Measurements from ENCODE around the gene RAI2.

DNA sequence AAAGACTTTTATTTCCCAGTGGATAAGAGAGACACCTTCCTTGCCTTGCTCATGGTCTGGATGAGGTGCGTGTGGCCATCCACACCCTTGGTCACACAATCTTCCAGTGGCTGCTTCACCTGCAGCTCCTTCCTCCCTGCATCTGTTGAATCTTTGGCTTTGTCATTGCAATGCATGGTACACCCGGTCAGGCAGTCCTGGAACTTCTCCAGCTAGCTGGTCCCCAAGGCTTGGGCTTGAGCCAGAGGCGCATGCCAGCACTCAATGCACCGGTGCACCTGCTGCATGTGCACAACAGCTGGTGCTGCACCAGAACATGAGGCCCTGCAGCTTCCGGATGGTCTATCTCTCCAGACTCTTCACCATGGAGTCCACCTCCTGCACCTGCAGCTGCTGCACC is 92.1 kb downstream of the RAI2 start:
- TF ChIP-seq, protein P1, sequence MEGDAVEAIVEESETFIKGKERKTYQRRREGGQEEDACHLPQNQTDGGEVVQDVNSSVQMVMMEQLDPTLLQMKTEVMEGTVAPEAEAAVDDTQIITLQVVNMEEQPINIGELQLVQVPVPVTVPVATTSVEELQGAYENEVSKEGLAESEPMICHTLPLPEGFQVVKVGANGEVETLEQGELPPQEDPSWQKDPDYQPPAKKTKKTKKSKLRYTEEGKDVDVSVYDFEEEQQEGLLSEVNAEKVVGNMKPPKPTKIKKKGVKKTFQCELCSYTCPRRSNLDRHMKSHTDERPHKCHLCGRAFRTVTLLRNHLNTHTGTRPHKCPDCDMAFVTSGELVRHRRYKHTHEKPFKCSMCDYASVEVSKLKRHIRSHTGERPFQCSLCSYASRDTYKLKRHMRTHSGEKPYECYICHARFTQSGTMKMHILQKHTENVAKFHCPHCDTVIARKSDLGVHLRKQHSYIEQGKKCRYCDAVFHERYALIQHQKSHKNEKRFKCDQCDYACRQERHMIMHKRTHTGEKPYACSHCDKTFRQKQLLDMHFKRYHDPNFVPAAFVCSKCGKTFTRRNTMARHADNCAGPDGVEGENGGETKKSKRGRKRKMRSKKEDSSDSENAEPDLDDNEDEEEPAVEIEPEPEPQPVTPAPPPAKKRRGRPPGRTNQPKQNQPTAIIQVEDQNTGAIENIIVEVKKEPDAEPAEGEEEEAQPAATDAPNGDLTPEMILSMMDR (tag by site-specific recombination; IDR thresholded peaks at IDR 0.05), result no peak
- no peak for TF ChIP-seq ZFP37 (tag by site-specific recombination; IDR thresholded peaks at IDR 0.05)
- TF ChIP-seq ZNF211 (tag by site-specific recombination; IDR thresholded peaks at IDR 0.05; ENCODE audit: low read depth), result no peak
- no peak for TF ChIP-seq YY1 (tag by site-specific recombination; IDR thresholded peaks at IDR 0.05)
- TF ChIP-seq ZBTB20 (tag by site-specific recombination; IDR thresholded peaks at IDR 0.05), result no peak
- no peak for TF ChIP-seq SP2 (tag by site-specific recombination; IDR thresholded peaks at IDR 0.05)
- TF ChIP-seq KLF16 (tag by site-specific recombination; IDR thresholded peaks at IDR 0.05), result no peak
- TF ChIP-seq, protein P2, sequence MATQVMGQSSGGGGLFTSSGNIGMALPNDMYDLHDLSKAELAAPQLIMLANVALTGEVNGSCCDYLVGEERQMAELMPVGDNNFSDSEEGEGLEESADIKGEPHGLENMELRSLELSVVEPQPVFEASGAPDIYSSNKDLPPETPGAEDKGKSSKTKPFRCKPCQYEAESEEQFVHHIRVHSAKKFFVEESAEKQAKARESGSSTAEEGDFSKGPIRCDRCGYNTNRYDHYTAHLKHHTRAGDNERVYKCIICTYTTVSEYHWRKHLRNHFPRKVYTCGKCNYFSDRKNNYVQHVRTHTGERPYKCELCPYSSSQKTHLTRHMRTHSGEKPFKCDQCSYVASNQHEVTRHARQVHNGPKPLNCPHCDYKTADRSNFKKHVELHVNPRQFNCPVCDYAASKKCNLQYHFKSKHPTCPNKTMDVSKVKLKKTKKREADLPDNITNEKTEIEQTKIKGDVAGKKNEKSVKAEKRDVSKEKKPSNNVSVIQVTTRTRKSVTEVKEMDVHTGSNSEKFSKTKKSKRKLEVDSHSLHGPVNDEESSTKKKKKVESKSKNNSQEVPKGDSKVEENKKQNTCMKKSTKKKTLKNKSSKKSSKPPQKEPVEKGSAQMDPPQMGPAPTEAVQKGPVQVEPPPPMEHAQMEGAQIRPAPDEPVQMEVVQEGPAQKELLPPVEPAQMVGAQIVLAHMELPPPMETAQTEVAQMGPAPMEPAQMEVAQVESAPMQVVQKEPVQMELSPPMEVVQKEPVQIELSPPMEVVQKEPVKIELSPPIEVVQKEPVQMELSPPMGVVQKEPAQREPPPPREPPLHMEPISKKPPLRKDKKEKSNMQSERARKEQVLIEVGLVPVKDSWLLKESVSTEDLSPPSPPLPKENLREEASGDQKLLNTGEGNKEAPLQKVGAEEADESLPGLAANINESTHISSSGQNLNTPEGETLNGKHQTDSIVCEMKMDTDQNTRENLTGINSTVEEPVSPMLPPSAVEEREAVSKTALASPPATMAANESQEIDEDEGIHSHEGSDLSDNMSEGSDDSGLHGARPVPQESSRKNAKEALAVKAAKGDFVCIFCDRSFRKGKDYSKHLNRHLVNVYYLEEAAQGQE (tag by site-specific recombination; IDR thresholded peaks at IDR 0.05), result no peak
- TF ChIP-seq, protein P3, sequence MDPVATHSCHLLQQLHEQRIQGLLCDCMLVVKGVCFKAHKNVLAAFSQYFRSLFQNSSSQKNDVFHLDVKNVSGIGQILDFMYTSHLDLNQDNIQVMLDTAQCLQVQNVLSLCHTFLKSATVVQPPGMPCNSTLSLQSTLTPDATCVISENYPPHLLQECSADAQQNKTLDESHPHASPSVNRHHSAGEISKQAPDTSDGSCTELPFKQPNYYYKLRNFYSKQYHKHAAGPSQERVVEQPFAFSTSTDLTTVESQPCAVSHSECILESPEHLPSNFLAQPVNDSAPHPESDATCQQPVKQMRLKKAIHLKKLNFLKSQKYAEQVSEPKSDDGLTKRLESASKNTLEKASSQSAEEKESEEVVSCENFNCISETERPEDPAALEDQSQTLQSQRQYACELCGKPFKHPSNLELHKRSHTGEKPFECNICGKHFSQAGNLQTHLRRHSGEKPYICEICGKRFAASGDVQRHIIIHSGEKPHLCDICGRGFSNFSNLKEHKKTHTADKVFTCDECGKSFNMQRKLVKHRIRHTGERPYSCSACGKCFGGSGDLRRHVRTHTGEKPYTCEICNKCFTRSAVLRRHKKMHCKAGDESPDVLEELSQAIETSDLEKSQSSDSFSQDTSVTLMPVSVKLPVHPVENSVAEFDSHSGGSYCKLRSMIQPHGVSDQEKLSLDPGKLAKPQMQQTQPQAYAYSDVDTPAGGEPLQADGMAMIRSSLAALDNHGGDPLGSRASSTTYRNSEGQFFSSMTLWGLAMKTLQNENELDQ (tag by site-specific recombination; IDR thresholded peaks at IDR 0.05; ENCODE audit: low read depth), result no peak

Measured in HEK293 (cell line).